ENCODE data around the gene ALK. TPM values are rescaled to one million over a fixed set of nuclear protein-coding genes. Genes with fewer than 3 reads are reported as not detected.

Gene ALK
- total RNA-seq, 2 experiments from 2014 or later = not detected

DNA sequence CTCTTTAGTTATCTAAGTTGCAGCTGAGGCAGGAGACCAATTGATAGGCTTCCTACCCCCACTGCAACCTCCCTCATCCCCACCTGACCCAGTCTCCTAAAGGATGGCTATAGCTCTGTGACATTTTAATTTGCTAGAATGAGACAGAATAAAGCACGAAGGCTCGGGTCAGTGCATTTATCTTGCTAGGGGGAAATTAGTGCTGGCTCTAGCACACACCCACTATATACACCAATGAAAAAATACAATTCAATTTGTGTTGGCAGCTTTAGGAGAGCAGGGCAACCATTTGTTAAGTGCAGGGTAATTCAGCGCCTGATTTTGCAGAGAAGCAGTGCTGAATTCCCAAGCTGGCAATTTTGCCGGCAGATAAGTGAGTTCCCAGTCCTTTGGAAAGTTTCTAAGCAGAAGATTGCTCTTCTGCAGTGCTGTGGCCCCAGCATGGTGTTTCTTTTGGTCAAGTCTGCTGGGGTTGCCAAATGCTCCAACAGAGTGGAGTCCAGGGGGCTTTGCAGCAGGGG, 346.0 kb downstream of the ALK start:
- Mint-ChIP-seq H3K4me3 (no peak overlapping the region), H3K27me3 (no peaks in the 10 kb centered on the region), H3K36me3 (ENCODE audit: low read depth) (no peaks in the 10 kb centered on the region), H3K9me3 (no peaks in the 10 kb centered on the region), H3K4me1 (ENCODE audit: low read depth) (no peaks in the 10 kb centered on the region), H3K27ac (no peak overlapping the region)
- DNase-seq (no peak), ATAC-seq (no peak)
- POLR2A ChIA-PET = no interaction called here
- CTCF ChIA-PET = no interaction called here
- intact Hi-C loops (cut with micrococcal nuclease) = no loop called here
- TF ChIP-seq, protein P1, sequence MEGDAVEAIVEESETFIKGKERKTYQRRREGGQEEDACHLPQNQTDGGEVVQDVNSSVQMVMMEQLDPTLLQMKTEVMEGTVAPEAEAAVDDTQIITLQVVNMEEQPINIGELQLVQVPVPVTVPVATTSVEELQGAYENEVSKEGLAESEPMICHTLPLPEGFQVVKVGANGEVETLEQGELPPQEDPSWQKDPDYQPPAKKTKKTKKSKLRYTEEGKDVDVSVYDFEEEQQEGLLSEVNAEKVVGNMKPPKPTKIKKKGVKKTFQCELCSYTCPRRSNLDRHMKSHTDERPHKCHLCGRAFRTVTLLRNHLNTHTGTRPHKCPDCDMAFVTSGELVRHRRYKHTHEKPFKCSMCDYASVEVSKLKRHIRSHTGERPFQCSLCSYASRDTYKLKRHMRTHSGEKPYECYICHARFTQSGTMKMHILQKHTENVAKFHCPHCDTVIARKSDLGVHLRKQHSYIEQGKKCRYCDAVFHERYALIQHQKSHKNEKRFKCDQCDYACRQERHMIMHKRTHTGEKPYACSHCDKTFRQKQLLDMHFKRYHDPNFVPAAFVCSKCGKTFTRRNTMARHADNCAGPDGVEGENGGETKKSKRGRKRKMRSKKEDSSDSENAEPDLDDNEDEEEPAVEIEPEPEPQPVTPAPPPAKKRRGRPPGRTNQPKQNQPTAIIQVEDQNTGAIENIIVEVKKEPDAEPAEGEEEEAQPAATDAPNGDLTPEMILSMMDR (IDR thresholded peaks at IDR 0.05) = no peak

DNA sequence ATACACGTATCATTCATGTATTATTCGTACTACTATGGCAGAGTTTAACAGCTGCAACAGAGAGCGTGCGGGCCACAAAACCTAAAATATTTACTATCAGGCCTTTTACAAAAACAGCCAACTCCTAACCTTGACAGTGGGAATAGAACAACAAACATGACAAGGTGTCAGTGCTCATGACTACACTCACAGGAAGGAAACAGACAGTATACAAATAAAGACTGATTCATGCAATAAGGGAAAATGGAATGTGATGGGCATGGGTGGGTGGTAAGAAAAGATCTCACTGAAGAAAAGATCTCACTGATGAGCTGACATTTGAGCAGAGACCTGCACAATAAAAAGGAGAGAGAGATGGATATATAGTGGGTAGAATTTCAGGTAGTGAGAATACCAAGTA, 347.8 kb downstream of the ALK start:
- Mint-ChIP-seq H3K9me3 (no peaks in the 10 kb centered on the region), H3K27me3 (no peaks in the 10 kb centered on the region), H3K4me1 (ENCODE audit: low read depth) (no peaks in the 10 kb centered on the region), H3K36me3 (ENCODE audit: low read depth) (no peaks in the 10 kb centered on the region), H3K4me3 (no peak overlapping the region), H3K27ac (no peak overlapping the region)
- ATAC-seq (no peak), DNase-seq (no peak)
- intact Hi-C loops (cut with micrococcal nuclease) = no loop called here
- TF ChIP-seq, protein P1 (IDR thresholded peaks at IDR 0.05) = no peak
- ChIA-PET CTCF (no interaction called here), POLR2A (no interaction called here)

DNA sequence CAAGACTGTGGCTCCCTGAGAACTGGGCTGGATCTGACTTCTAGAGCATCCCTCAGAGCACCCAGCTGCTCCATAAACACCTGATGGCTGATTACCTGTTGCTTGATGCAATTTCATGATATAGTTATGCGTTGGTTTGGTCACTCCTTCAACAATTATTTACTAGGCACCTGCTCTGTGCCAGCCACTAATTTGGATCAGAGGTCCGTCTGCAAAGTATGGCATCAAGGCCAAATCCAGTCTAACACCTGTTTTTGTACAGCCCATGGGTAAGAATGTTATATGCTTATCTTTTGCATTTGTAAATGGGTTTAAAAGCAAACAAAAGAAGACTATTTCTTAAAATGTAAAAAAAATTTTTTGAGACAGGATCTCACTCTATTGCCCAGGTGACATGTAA, 348.2 kb downstream of the ALK start:
- Mint-ChIP-seq H3K9me3 (no peaks in the 10 kb centered on the region), H3K4me1 (ENCODE audit: low read depth) (no peaks in the 10 kb centered on the region), H3K27me3 (no peaks in the 10 kb centered on the region), H3K27ac (no peak overlapping the region), H3K36me3 (ENCODE audit: low read depth) (no peaks in the 10 kb centered on the region), H3K4me3 (no peak overlapping the region)
- TF ChIP-seq, protein P1 (IDR thresholded peaks at IDR 0.05) = no peak
- POLR2A ChIA-PET = no interaction called here
- intact Hi-C loops (cut with micrococcal nuclease) = no loop called here
- DNase-seq (no peak), ATAC-seq (no peak)
- CTCF ChIA-PET = no interaction called here

DNA sequence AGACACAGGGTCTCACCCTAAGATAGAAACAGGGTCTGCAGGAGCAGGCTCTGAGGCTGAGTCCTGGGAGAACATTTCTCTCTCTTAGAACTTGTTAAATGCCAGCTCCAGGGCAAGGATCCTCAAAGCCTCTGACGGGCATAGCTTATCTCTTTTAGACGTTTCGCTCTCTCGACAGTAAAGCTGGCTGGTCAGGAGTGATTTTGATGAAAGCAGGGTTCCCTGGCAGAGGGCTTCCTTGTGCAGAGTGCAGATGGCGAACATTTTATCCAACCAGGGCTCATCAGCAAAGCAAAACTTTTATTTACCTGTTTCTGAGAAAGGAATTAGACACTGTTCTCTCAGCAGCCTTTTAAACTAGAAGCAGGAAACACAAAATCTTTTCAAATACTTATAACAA, 350.8 kb downstream of the ALK start:
- POLR2A ChIA-PET = no interaction called here
- no peak for DNase-seq

DNA sequence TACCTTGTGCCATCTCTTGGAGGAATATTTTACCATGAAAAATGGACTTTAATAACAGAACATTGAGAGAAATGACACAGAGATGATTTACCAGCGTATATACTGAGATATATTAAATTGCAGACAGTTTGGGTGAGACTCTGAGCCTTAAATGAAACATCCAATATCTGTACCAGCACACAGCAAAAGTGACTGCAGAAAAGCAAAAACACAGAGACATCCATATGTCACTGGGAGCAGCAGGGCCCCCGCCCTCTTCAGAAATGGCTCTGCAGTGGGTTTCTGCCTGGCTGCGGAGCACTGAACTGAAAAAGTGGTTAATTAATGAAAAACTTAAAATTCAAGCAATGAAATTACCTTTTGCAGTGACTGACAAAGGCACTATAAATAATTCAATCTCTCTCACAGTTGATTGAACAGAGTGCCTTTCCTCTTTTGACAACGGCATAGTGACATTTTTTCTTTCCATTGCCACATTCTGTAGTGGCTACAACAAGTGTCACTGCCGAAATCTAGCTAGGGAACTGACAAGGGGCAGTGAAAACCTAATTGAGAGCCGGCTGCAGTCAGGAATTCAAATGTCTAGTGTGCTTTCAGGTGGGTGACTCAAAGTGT, 353.4 kb downstream of the ALK start:
- H3K27me3 Mint-ChIP-seq = no peaks in the 10 kb centered on the region
- H3K27ac Mint-ChIP-seq = no peak overlapping the region
- intact Hi-C loops (cut with micrococcal nuclease) = no loop called here
- ATAC-seq = no peak
- H3K9me3 Mint-ChIP-seq = no peaks in the 10 kb centered on the region
- no peaks in the 10 kb centered on the region for H3K4me1 Mint-ChIP-seq (ENCODE audit: low read depth)
- TF ChIP-seq, protein P1 (IDR thresholded peaks at IDR 0.05) = no peak
- ChIA-PET POLR2A (no interaction called here), CTCF (no interaction called here)
- H3K36me3 Mint-ChIP-seq (ENCODE audit: low read depth) = no peaks in the 10 kb centered on the region
- no peak overlapping the region for H3K4me3 Mint-ChIP-seq
- DNase-seq = no peak

More for the DNA sequence above, 350.8 kb downstream of the ALK start:
- Mint-ChIP-seq H3K36me3 (ENCODE audit: low read depth) (no peaks in the 10 kb centered on the region), H3K4me3 (no peak overlapping the region), H3K27ac (no peak overlapping the region), H3K27me3 (no peaks in the 10 kb centered on the region), H3K4me1 (ENCODE audit: low read depth) (no peaks in the 10 kb centered on the region), H3K9me3 (no peaks in the 10 kb centered on the region)
- intact Hi-C loops (cut with micrococcal nuclease) = no loop called here
- CTCF ChIA-PET = interaction anchor here (2.1 kb wide), 1 partner anchor 9 kb away, joined by 5 read pairs; no protein-coding TSS in a partner anchor
- TF ChIP-seq, protein P1 (IDR thresholded peaks at IDR 0.05) = no peak
- no peak for ATAC-seq
